Glomerular endothelial cell (primary cell): ENCODE data around the gene PEX5. TPM values are rescaled to one million over a fixed set of nuclear protein-coding genes. Genes with fewer than 3 reads are reported as not detected.
A peak's percentile ranks its signal among the peaks of the same experiment; 100 is the strongest.
"Not testable (repeated sequence)": the region's sequence is repeated elsewhere in the genome, so short reads cannot be mapped to it uniquely, and the experiment has no call there.

Experiments
- DNase-seq: peaks from one replicate; pipeline ENCODE4 v3.0.0-alpha.2; 2011; ENCODE audit warnings: low read depth, low spot score; ENCODE audit errors: extremely low read depth
- total RNA-seq: library from RNA; depleted of rRNA; stranded (reverse); fragments of >200 nt; gene quantifications from 2 replicates; pipeline ENCODE4 v1.2.3, GENCODE V29; 2015

PEX5 gene
- total RNA-seq, 1 donor from 2014 or later: 27.4 TPM

DNA sequence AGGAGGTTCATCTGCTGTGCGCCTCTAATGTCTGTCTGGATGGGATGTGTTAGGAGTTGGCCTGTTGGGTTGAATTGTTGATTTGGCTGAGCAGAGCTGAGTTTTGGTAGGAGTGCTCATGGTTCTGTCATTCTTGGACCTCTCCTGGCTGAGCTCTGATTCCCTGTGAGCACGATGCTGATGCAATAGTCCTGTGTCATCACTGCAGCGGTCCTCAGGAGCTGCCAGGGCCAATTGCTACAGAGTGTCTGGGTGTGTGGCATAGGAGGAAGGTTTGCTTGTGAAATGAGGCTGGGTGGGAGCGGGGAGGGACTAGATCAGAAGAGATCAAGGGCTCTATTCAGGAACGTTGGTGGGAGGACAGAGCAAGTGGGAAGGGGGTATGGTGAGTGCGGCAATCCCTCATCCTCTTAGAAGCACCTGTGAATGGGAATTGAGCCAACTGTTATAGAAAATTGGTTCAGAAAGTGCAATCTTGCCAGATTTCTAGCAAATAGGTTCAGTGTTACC is 21.2 kb downstream of the PEX5 start:
- DNase-seq: no peak

DNA sequence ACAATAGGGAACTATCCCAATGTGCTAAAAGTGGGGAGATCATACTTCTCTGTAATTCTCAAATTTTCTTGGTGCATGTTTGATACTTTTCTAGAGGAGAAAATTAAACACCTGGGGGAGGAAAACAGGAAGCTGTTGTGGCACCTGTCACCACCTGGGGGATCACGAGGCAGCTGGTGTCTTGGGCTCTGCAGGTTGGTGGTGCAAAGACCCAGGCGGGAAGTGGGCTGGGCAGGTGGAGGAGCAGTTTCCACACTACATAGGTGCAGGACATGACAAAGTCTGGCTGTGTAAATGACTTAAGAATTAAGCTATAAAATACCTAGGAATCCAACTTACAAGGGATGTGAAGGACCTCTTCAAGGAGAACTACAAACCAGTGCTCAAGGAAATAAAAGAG is 23.2 kb downstream of the PEX5 start:
- DNase-seq: no peak

DNA sequence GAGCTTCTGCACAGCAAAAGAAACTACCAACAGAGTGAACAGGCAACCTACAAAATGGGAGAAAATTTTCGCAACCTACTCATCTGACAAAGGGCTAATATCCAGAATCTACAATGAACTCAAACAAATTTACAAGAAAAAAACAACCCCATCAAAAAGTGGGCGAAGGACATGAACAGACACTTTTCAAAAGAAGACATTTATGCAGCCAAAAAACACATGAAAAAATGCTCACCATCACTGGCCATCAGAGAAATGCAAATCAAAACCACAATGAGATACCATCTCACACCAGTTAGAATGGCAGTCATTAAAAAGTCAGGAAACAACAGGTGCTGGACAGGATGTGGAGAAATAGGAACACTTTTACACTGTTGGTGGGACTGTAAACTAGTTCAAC is 24.3 kb downstream of the PEX5 start:
- not testable (repeated sequence) for DNase-seq

DNA sequence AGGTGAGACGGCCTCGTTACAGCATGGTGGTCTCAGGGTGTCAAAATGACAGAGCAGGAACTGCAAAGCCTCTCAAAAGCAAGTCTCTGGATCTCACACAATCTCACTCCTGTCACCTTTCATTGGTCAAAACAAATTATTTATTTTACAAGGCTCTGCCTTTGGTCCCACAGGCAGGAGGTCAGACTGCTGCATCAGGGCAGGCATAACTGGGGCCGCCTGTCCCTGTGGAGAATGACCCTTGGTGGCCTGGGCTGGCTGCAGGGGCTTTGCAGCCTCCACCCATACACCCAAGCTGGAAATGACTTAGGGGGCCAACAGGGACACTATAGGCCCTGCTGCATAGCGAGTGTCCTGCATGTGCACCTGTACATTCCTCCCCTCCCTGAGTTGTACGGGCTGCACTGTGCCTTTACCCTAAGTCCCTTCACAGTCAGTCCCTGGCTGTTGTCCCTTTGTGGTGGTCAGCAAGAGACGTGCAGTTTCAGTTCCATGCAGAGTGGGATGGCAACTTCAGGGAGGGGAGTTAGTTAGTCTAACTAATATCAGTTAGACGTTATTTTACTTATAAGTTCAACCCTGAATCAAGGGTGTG is 28.1 kb downstream of the PEX5 start:
- DNase-seq: no peak

DNA sequence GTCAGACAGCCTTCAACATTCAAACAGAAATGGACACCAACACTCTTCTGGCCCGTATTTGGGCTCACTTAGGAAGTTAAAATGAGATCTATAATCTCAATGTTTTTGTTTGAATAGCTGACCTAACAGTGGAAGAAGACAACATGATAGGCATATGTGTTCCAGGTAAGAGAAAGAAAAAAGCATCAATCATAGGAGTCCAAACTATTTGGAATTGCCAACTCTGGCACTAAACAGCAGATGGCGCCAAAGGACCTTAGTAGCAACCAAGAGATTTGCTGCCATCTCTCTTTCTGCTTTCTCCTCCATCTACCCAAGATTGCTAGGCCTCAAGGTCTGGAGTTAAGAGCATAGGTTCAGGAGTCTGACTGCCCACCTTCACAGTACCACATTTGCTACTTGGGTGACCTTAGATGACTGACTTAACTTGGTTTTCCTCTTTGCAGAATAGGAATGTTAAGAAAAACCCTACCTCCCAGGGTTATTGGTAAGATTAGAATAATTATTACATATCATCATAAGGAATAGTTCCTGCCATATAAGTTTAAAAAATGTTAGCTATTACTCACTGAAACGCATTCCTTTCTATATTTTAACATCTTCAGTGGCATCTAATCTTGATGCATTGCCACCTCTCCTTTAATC is 30.2 kb downstream of the PEX5 start:
- peak; percentile 58 for DNase-seq

DNA sequence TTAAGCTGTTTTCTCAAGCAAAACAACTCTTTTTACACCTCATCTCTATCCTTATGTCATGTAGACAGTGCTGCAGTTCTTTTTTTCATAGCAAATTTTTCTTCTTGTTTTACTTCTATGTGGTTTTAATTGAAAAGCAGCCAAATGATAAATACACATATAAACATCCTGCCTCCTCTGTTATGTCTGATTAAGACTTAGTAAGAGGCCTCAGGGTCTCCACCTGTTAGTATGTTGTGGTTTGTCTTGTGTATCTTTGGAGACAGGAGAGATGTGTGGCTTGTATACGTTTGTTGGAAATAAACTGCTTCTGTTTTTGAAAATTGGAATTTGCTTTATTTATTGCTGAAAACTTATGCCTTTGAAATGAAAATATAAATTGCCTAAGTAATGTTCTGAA is 32.0 kb downstream of the PEX5 start:
- no peak for DNase-seq

DNA sequence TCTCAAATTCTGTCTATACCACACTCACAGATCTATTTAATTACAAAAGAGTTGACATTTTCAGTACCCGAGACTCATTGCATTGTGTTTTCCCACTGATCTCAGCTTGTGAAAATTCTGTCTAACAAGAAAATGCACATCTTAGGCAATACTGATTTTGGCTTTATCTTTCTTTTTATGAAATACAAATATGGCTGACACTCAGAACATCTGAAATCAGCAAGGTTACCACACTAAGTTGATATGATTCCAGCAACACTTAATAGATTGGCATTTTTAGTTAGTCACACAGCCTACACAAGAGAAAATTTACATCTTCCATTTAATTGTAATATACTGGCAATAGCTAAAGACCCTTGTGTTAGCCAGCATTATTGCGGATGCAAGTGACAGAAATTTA is 40.3 kb downstream of the PEX5 start:
- no peak for DNase-seq

DNA sequence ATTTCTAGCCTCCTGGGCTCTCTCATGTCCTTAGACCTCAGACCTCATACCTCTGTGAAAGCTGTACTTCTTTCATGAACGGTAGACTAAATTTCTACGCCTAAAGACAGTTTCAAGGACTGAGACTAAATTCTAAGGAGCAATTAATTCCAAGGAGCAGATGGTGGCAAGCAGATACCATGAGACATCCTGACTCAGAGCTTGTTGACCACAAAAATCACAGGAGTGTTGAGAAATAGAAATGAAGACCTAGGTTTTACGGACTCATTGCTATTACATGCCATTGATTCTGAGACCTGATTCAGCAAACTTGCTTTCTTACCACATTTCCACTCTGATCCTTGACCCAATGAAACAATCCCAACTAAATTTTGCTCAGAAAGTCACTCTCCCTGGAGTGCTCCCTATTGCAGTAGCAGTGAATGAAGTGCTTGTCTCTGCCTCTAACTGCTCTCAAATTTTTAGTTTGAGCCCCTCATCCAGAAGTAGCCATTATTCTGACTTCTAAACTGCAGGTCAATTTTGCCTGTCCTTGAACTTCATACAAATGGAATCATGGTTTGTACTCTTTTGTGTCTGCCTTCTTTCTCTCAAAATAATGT is 52.0 kb downstream of the PEX5 start:
- no peak for DNase-seq

DNA sequence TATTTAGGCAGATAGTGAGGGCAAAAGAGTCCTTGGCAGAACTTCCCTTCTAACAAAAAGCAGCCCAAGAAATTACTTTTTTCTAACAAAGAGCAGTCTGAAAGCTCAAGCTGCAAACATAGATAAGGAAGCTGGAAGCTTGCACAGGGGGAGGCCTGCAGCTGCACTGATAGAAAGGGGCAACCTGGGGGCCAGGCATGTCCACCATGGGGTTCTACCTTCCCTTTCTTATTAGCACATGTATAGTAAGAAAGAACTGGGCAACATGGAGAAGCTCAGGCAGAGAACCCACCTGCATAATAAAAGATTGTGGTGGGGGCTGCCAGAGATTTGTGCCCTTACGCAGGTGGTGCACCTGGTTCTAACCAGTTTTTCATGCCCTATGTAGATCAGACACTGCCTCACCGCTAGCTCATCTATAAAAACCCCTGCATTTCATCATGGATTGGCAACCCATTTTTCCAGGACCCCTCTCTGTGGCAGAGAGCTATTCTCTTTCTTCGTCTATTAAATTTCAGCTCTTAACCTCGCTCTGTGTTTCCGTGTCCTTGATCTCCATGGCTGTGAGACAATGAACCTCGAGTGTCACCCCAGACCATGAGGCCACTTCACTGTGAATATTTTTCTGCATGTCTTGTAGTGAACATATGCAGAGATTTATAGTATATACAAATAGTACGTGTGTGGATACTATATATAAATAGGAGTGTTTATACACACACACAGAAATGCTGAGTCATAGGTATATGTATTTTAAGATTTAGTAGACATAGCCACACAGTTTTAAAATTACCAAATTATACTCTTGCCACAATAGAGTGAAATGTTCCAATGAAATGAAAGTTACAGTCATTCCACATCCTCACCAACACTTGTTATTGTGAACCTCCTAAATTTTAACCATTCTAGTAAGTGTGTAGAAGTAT is 53.0 kb downstream of the PEX5 start:
- DNase-seq: no peak

DNA sequence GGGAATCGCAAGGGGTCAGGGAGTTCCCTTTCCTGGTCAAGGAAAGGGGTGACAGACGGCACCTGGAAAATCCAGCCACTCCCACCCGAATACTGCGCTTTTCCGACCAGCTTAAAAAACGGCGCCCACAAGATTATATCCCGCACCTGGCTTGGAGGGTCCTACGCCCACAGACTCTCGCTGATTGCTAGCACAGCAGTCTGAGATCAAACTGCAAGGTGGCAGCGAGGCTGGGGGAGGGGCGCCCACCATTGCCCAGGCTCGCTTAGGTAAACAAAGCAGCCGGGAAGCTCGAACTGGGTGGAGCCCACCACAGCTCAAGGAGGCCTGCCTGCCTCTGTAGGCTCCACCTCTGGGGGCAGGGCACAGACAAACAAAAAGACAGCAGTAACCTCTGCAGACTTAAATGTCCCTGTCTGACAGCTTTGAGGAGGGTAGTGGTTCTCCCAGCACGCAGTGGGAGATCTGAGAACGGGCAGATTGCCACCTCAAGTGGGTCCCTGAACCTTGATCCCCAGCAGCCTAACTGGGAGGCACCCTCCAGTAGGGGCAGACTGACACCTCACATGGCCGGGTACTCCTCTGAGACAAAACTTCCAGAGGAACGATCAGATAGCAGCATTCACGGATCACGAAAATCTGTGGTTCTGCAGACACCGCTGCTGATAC is 62.0 kb downstream of the PEX5 start:
- not testable (repeated sequence) for DNase-seq

DNA sequence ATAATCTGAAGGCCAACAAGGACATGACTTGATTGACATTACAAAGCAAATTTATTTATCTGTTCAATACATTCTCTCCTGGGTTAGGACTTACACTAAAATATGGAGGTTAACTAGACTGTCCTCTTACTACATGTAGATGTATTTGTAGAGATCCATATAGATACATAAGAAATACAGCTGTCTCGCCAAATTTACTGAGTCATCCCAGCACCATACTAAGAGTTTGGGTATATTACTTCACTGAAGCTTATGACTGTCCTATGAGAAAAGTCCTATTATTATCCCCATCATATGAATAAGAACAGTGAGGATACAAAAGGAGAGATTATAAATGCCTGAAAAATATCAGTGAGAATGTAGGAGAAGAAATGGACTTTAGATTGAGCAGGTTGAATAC is 69.6 kb downstream of the PEX5 start:
- no peak for DNase-seq

Other genes with a start within 250 kb of the PEX5 start
- gene RNU7-1, start 245.9 kb upstream of the PEX5 start, total RNA-seq: not detected in 2 replicates
- gene C12orf57, start 245.7 kb upstream of the PEX5 start, total RNA-seq: 180 and 194 TPM in 2 replicates
- 0.29 and 8.5 TPM in 2 replicates for gene PTPN6, start 238.3 kb upstream of the PEX5 start, total RNA-seq
- gene PHB2, start 219.0 kb upstream of the PEX5 start, total RNA-seq: 240 and 281 TPM in 2 replicates
- gene EMG1, start 218.8 kb upstream of the PEX5 start, total RNA-seq: 24.3 and 25.3 TPM in 2 replicates
- 15.4 and 19.4 TPM in 2 replicates for gene LPCAT3, start 171.2 kb upstream of the PEX5 start, total RNA-seq
- gene C1S, start 129.0 kb upstream of the PEX5 start, total RNA-seq: 0.64 and 0.68 TPM in 2 replicates
- gene C1R, start 97.2 kb upstream of the PEX5 start, total RNA-seq: 1.4 and 3.9 TPM in 2 replicates
- gene C1RL, start 80.5 kb upstream of the PEX5 start, total RNA-seq: 21.6 and 21.7 TPM in 2 replicates
- gene RBP5, start 60.8 kb upstream of the PEX5 start, total RNA-seq: 5.5 TPM in 1 of 2 replicates, not detected in the other
- gene CLSTN3, start 59.3 kb upstream of the PEX5 start, total RNA-seq: 61.0 and 138 TPM in 2 replicates
- not detected in 2 replicates for gene ACSM4, start 114.4 kb downstream of the PEX5 start, total RNA-seq